Measurements from ENCODE around the gene ADAMTS17. TPM values are rescaled to one million over a fixed set of nuclear protein-coding genes. Genes with fewer than 3 reads are reported as not detected.

The ADAMTS17 gene
- total RNA-seq, 2 donors from 2014 or later = 4.0 to 6.8 TPM

GRCh38 chr15:100170291-100171210 is 171.2 kb downstream of the ADAMTS17 start:
- intact Hi-C loops (cut with DNase I) = no loop called here
- no peak for DNase-seq (ENCODE audit: low spot score)

GRCh38 chr15:100169615-100170290 is 172.0 kb downstream of the ADAMTS17 start:
- intact Hi-C loops (cut with DNase I) = loop anchor here in 1 of 2 donors (10.0 kb wide), 1 partner anchor 55 kb away; no protein-coding TSS in a partner anchor
- DNase-seq (ENCODE audit: low spot score) = no peak

GRCh38 chr15:100168787-100169186 is 173.0 kb downstream of the ADAMTS17 start:
- DNase-seq (ENCODE audit: low spot score) = no peak
- intact Hi-C loops (cut with DNase I) = loop anchor here in 1 of 2 donors (10.0 kb wide), 1 partner anchor 56 kb away; no protein-coding TSS in a partner anchor

GRCh38 chr15:100167884-100168375 is 173.8 kb downstream of the ADAMTS17 start:
- DNase-seq (ENCODE audit: low spot score) = no peak
- intact Hi-C loops (cut with DNase I) = loop anchor here in 1 of 2 donors (10.0 kb wide), 1 partner anchor 57 kb away; no protein-coding TSS in a partner anchor

- intact Hi-C loops (cut with DNase I) = loop anchor here in 1 of 2 donors (10.0 kb wide), 1 partner anchor 58 kb away; no protein-coding TSS in a partner anchor
- no peak for DNase-seq (ENCODE audit: low spot score)
Measured at GRCh38 chr15:100166313-100166712, 175.5 kb downstream of the ADAMTS17 start.

- no peak for DNase-seq (ENCODE audit: low spot score)
- intact Hi-C loops (cut with DNase I) = loop anchor here in 1 of 2 donors (10.0 kb wide), 1 partner anchor 61 kb away; no protein-coding TSS in a partner anchor
Measured at GRCh38 chr15:100163961-100164360, 177.8 kb downstream of the ADAMTS17 start.

GRCh38 chr15:100160953-100161352 is 180.8 kb downstream of the ADAMTS17 start:
- DNase-seq (ENCODE audit: low spot score) = no peak
- intact Hi-C loops (cut with DNase I) = loop anchor here in 1 of 2 donors (10.0 kb wide), 1 partner anchor 64 kb away; no protein-coding TSS in a partner anchor

GRCh38 chr15:100159436-100159835 is 182.3 kb downstream of the ADAMTS17 start:
- intact Hi-C loops (cut with DNase I) = no loop called here
- no peak for DNase-seq (ENCODE audit: low spot score)

- DNase-seq (ENCODE audit: low spot score) = no peak
- intact Hi-C loops (cut with DNase I) = no loop called here
Measured at GRCh38 chr15:100158356-100158755, 183.4 kb downstream of the ADAMTS17 start.

GRCh38 chr15:100156201-100156600 is 185.6 kb downstream of the ADAMTS17 start:
- no peak for DNase-seq (ENCODE audit: low spot score)
- intact Hi-C loops (cut with DNase I) = no loop called here

- DNase-seq (ENCODE audit: low spot score) = no peak
Measured at GRCh38 chr15:100154338-100154737, 187.4 kb downstream of the ADAMTS17 start.

GRCh38 chr15:100152463-100152862 is 189.3 kb downstream of the ADAMTS17 start:
- no peak for DNase-seq (ENCODE audit: low spot score)
- intact Hi-C loops (cut with DNase I) = no loop called here

More at GRCh38 chr15:100154338-100154737, 187.4 kb downstream of the ADAMTS17 start:
- intact Hi-C loops (cut with DNase I) = no loop called here

- intact Hi-C loops (cut with DNase I) = no loop called here
- DNase-seq (ENCODE audit: low spot score) = no peak
Measured at GRCh38 chr15:100150906-100151305, 190.9 kb downstream of the ADAMTS17 start.

GRCh38 chr15:100147828-100148227 is 193.9 kb downstream of the ADAMTS17 start:
- intact Hi-C loops (cut with DNase I) = no loop called here
- no peak for DNase-seq (ENCODE audit: low spot score)

- intact Hi-C loops (cut with DNase I) = no loop called here
- DNase-seq (ENCODE audit: low spot score) = no peak
Measured at GRCh38 chr15:100143378-100143777, 198.4 kb downstream of the ADAMTS17 start.

GRCh38 chr15:100141311-100142001 is 200.3 kb downstream of the ADAMTS17 start:
- DNase-seq (ENCODE audit: low spot score) = no peak
- intact Hi-C loops (cut with DNase I) = no loop called here

- intact Hi-C loops (cut with DNase I) = no loop called here
- no peak for DNase-seq (ENCODE audit: low spot score)
Measured at GRCh38 chr15:100140527-100141308, 201.1 kb downstream of the ADAMTS17 start.

- DNase-seq (ENCODE audit: low spot score) = no peak
- intact Hi-C loops (cut with DNase I) = no loop called here
Measured at GRCh38 chr15:100134586-100134985, 207.2 kb downstream of the ADAMTS17 start.
